NCI-H526 (cell line): Measurements from ENCODE around the gene TMEM18.
A peak's percentile ranks its signal among the peaks of the same experiment; 100 is the strongest.

Source experiments
- DNase-seq, 2 experiments: peaks; one replicate each; lab custom pipeline; 2025; lab: John Stamatoyannopoulos, UW

The TMEM18 gene

GRCh38 chr2:651951-652373, 25.2 kb downstream of the TMEM18 start:
- DNase-seq: no peak

GRCh38 chr2:650343-651310, 26.6 kb downstream of the TMEM18 start:
- DNase-seq: no peak

GRCh38 chr2:649426-650342, 27.5 kb downstream of the TMEM18 start:
- DNase-seq: no peak

GRCh38 chr2:648476-649424, 28.5 kb downstream of the TMEM18 start:
- DNase-seq: no peak

DNA sequence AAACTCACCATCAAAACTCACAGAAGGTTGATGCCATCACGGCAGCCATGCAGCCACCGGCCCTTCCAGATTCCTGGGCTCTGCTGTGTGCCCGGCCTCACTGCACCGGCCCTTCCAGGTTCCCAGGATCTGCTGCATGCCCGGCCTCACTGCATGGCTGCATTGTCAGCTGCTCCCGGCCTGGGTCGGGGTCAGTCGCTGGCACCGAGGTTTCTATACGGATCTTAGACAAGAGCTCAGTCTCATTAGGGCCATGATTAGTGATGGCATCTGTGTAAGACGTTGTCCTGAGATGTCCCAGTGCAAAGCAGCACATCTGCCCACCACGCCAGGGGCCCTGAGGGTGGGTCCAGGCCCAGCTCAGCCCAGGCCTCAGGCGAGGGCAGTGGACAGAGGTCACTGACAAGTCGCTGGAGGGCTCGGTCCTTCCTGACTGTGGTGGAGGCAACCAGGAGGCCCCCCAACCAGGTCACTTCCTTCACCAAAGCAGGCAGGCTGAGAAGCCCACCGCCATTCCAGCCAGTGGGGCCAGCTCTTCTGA, 29.4 kb downstream of the TMEM18 start:
- DNase-seq: no peak

DNA sequence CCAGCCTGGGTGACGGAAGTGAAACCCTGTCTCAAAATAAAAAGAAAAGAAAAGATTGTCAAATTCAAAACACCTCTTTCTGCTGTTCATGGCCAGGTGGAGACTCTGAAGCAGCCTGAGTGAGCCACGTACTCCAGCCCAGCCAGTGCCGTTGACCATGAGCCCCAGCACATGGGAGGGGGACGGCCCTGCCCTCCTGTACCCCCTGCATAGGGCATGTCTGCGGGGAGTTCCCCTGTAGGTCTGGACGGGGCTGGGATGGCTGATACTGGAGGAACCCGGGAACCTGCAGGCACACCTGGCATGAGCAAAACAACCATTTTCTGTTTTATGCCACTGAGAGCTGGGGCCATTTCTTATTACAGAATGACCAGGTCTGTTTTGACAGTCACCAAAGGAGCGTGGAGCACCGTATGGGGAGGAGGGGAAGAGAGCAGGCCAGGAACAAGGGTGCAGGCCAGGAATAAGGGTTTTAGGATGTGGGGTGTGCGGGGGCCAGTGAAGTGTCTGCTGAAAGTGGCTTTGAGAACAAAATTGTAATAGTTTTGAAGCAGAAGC, 30.1 kb downstream of the TMEM18 start:
- DNase-seq: no peak

DNA sequence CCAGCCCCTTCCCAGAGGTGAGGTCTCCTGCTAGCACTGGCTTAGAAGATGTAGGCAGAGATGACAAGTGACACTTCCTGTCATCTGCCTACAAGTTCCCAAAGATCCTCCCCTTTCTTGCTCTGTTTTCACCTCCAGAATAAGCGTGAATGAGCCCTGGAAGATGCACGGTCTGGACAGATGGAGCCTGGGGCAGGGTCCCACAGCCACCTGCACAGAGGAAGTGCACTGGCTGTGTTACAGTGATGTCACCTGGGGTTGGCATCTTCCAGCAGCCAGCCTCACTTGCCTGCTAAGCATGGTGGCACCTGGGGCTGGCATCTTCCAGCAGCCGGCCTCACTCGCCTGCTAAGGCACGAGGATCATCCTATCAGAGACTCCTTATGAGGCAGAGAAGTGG, 32.3 kb downstream of the TMEM18 start:
- no peak for DNase-seq

DNA sequence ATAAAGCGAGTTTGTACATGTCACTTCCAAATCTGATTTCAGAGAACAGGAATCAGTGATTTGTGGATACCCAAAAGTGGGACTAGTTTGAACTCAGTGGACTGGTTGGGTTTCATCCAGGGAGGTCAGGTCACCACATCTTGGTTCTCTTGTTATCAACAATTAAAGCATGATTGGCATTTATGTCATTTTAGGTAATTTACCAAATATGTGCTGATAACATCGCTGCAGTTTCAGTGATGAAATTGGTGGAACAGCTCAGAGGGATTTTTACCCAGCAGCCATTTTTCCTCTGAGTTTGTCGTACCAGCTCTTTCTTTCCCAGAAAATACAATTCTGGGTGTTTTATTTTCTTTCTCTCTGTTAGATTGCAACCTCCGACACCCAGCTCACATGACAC, 33.4 kb downstream of the TMEM18 start:
- DNase-seq: no peak

DNA sequence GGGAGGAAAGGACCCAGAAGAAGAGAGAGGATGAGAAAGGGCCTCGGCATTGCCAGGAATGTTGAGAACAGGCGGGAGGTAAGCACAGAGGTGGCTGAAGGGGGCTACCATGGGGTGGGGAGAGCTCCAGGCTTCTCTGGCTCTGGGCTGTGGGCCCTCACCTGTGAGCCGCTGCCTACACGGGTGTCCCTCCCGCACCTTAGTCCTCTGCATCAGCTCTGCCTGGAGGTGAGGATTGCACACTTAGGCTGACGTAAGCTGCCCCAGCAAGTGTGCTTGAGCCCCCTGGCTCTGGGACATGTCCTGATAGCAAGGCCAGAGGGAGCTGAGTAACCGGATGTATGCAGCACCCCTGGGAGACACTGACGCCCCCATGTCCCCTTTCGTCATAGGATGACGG, 33.9 kb downstream of the TMEM18 start:
- DNase-seq: no peak

DNA sequence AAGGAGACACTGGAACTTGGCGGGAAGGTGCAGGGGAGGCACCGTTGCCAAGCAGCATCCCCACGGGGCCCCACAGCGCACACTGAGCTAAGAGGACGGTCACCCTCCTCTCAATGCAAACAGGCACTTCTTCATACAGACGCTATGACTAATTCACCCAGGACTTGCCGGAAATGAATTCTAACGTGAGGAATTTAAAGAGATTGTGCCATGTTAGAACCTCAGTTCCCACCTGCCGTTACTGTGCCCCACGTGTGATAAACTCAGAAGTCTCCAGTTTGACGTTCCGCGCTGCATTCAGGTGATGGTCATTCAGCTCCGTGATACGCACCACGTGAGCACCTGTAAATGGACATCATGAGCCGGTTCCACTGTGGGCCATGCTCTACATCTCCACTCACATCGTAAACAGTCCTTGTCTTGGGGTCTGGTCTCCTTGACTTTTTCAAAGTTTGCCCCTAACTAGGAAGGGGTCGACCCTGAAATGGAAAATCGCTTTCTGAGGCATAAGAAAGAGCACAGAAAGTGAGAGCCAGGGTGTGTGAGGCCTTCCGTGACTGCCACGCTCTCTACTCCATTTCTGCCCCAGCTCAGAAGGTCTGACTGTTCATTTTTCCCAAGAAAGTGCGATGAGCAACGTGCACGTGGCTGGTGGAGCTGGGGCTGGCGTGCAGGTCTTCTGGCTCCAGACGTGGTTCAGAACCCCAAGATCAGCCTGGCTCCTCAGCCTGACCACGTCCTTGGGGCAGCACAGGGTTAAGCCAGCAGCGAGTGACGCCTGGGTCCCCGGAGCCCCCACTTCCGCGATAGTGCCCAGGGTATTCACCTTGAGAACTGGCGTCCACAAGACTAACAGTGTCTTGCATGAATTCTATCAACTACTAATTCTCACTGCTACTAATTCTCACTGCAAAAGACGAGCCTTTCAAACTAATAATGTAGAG, 35.1 kb downstream of the TMEM18 start:
- no peak for DNase-seq

DNA sequence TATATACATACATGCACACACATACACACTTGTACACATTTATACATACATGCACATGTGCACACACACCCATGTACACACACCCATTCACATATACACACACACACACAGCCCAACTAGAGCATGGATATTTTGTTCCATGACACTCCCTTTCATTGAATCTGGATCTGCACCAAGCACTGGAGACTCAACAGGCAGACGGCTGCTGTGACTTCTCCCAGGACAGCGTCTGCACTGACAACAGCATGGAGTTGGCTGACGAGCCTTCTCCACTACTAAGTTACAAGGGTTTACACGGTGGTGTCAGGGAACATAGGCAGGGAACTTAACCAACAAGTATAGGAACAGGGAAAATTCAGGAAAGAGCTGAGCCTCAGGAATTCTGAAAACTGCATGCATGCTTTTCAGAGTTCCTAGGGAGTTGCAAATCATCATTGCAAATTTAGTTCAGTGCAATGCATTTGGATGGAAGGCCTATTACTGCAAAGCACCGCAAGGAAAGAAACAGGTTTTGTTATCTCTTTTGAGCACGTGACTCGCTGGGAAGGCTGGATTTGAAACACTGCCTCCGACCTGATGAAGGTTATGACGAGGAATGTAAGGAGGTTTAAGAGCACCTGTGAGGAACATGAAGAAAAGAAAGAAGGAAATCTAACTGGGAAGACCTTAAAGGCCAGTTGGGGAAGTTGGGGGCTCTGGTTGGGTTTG, 35.9 kb downstream of the TMEM18 start:
- DNase-seq: no peak

GRCh38 chr2:639703-640102, 37.5 kb downstream of the TMEM18 start:
- DNase-seq: no peak

DNA sequence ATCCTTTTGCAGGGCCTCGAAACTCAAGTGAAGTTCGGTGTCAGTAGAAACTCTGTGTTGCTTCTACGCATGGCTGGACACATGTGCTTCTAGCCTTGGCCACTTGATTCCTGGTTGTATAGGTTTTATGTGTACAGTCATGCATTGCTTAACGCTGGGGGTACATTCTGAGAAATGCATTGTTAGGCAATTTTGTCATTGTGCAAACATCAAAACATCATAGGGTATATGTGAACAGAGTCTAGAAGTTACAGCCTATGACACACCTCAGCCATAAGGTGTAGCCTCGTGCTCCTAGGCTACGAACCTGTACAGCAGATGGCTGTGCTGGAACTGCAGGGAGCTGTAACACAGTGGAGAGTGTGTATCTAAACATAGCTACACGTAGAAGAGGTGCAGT, 39.4 kb downstream of the TMEM18 start:
- DNase-seq: no peak

DNA sequence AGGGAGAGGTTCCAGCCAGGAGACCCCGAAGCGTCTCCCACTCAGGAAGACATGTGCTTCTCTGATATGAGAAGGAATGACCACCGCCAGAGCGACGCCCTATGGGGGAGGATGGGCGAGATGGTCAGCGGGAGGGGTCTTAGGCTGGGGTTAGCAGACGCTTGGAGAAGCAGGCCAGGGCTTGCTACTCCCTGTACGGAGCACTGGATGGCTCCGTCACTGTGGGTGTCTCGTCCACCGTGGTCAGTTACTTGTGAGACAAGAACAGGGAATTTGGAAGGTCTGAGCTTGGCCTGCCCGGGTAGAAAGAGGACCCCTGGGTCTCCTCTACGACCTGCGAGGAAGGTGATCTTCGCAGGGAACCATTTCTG, 39.8 kb downstream of the TMEM18 start:
- DNase-seq: no peak

DNA sequence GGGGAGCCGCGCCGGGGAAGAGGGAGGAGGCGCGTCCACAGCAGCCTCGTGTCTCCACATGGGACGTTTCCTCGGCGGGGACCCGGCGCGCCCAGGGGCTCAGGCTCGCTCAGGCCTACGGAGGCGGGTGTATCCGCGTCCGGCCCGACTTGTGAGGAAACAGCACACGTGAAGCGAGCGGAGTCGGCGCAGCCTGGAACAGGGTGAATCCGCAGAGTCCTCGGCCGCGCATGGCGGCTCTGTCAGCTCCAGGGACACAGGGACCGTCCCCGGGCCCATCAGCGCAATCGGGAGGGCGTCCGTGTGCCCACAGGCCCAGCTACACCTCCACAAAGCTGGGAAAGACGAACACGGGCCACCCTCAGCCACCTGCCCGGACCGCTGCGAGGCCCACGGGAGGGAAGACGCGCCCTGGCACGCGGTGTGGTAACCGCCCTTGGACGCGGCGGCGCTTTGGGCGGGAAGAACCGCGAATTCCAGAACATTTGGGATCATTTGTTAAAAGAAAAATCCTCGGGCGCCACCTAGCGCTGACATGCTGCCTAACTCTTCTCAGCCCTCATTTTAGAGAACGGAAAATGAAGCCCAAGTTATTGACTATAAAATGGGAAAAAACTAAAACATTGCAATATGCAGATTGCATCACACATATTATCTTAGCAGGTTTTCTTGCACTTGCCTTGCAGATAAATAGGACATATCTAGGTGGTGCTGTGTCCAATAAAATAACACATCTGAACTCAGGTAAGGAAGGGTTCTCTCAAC, 40.4 kb downstream of the TMEM18 start:
- peak; percentile 22 to 80 for DNase-seq

DNA sequence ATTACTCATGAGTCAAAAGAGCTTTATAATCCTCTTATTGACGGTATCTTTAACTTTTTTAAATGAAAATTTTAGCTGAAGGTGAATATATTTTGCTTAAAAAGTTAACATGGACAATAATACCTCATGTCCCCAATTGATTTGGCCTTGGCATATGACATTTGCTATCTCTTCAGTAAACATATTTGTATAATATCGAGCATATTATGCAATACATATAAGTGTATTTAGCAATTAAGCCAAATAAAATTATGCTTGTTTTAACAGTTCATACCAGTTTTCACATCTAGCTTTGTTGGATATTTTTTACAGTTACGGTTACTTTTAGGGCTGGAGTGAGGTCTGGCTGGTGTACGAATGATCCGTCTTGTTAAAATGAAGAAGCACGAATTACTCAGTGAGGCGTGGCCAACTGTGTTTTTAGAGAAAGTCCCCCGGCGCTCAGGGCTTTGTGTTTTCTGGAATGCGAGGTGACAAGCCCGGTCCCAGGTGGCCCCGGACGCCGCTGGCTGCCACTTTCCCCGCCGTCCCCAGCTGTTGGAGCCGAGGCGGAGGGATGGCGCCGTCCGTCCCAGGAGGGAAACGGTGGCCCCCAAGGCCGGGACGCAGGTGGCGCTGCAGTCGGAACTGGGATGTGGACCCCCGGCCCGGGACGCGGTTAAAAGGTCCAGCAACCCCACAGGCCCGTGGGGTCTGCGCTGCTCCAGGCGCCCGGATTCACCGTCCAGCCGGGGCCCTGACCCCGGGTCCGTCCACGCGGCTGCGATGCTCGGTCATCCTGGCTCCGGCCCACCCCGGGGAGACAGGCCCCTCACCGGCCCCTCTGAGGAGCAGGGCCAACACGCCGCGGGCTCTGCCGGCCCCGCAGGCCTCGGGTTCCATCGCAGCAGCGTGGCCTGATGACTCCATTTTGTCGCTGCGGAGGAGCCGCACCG, 41.3 kb downstream of the TMEM18 start:
- DNase-seq: no peak

- DNase-seq: no peak
These were observed 42.4 kb downstream of the TMEM18 start for GRCh38 chr2:634636-635388.
